ENCODE measurements around the gene HADHB. TPM values are rescaled to one million over a fixed set of nuclear protein-coding genes. Genes with fewer than 3 reads are reported as not detected.
"Not testable (repeated sequence)": the region's sequence is repeated elsewhere in the genome, so short reads cannot be mapped to it uniquely, and the experiment has no call there.

Gene HADHB
- total RNA-seq, 1 experiment from 2014 or later = 120 TPM

- no peak for DNase-seq (ENCODE audit: extremely low read depth, low read depth)
Measured at GRCh38 chr2:26243470-26244308, 1.1 kb upstream of the HADHB start.

DNA sequence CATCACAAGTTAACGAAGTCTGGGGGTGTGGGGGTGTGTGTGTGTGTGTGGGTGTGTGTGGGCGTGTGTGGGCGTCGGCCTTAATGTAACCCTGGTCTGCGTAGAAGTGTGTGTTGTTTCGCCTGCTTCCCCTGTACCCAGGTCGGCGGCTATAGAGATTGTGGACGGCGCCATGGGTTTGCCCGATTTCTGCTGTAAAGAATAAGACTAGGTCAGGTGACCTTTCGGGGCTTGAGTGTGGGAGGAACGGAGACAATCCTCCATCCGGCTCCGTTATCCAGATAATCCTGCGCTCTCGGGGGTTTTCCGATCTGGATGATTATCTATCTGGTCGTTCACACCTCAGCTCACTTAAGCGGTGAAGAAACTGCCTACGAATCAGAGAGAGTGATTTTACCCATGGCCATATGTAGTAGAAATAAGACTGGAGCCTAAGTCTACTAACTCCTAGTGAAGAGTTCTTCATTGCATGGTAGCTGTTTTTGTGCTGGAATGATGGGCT is 543 bp downstream of the HADHB start:
- DNase-seq (ENCODE audit: extremely low read depth, low read depth) = no peak

DNA sequence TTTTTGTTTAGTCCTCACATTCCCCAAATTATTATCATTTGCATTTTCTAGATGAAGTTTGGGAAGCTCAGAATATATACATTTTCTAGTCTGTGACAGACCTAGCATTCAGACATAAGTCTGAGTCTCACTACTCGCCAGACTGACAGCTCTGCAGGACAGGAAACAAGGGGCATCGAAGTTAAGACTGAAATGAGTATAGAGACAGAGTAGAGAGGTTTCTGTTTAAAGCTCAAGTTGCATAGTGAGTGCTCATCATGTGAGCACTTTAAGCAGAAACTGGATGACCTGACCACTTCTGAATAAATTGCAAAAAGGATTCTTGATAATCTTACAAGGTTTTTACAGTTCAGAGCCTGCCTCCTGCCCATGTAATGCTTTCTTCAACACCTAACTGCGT is 1.1 kb downstream of the HADHB start:
- no peak for DNase-seq (ENCODE audit: extremely low read depth, low read depth)

DNA sequence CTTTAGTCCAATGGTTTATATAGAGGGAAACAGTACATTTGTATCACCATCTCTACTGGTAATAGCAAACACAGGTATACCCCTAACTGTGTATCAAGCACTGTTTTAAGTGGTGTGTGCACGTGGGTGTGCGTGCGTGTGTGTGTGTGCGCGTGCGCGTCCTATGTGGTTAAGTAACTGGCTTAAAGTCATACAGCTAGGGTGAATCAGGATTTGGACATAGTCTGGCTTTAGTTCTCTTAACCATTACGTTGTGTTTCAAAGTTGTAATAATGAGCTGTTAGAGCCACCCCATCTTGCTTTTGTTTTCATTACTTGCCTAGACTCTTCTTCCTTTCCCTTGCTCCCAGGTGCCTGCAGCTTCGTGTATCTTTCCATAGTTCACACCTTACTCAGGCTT is 2.1 kb downstream of the HADHB start:
- no peak for DNase-seq (ENCODE audit: extremely low read depth, low read depth)

GRCh38 chr2:26249625-26250024 is 4.9 kb downstream of the HADHB start:
- no peak for DNase-seq (ENCODE audit: extremely low read depth, low read depth)

- DNase-seq (ENCODE audit: extremely low read depth, low read depth) = no peak
Measured at GRCh38 chr2:26251893-26252292, 7.2 kb downstream of the HADHB start.

DNA sequence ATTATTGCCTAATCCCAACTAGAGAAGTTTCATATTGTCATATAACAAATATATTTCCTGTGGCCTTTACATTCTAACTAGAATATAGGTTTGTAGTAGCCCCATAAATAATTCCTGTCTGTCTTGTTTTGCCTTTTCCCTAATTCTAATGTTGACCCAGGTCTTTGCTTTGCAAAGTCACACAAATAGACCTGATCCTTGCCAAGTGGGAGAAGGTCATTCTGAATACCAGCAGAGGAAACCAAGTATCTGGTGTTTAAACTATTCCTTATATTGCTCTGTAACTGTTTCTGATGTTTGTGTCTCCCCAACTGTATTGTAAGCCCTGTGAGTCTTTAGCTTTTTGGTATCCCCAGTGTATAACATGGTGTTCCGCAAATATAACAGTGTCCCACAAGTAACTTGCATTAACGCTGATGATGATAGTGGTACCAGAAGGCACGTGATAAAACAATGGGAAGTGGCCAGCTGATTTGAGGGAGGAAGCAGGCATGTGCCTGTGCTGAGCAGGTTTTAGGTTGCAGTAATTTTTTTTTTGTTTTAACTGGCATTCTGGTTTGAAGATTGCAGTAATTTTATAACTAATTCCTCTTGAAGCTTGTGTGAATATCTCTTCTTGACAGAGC is 11.1 kb downstream of the HADHB start:
- no peak for DNase-seq (ENCODE audit: extremely low read depth, low read depth)

GRCh38 chr2:26258836-26259235 is 14.1 kb downstream of the HADHB start:
- not testable (repeated sequence) for DNase-seq (ENCODE audit: extremely low read depth, low read depth)

DNA sequence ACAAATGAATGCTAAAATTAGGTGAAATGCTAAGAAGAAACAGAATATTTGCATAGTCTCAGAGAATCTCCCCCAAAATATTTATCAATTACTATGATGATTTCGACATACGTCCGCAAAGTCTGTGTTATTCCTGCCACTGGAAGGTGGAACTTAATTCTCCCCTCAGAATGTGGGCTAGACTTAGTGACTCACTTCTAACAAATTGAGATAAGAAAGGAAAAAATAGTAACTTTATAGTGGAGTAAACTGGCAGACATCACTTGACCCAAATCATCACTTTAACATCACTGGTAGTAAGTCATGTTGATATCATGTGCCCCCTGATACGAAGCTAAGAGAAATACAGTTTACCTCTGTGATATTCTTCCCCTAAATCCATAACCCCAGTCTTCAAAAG is 23.5 kb downstream of the HADHB start:
- no peak for DNase-seq (ENCODE audit: extremely low read depth, low read depth)

DNA sequence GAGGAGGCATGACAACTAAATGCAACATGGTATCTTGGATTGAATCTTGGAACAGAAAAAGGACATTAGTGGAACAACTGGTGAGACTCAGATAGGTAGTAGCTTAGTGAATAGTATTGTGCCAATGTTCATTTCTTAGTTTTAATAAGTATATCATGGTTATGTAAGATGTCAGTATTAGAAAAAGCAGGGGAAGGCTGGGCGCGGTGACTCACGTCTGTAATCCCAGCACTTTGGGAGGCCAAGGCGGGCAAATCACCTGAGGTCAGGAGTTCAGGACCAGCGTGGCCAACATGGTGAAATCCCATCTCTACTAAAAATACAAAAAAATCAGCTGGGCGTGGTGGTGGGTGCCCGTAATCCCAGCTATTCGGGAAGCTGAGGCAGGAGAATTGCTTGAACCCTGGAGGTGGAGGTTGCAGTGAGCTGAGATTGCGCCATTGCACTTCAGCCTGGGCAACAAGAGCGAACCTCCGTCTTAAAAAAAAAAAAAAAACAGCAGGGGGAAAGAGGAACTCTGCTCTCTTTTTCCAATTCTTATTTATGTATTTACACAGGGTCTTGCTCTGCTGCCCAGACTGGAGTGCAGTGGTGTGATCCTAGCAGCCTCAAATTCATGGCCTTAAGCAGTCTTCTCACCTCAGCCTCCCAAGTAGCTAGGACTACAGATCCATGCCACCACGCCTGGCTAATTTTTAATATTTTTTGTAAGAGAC is 24.1 kb downstream of the HADHB start:
- DNase-seq (ENCODE audit: extremely low read depth, low read depth) = not testable (repeated sequence)

- DNase-seq (ENCODE audit: extremely low read depth, low read depth) = no peak
Measured at GRCh38 chr2:26269571-26270158, 24.9 kb downstream of the HADHB start.

DNA sequence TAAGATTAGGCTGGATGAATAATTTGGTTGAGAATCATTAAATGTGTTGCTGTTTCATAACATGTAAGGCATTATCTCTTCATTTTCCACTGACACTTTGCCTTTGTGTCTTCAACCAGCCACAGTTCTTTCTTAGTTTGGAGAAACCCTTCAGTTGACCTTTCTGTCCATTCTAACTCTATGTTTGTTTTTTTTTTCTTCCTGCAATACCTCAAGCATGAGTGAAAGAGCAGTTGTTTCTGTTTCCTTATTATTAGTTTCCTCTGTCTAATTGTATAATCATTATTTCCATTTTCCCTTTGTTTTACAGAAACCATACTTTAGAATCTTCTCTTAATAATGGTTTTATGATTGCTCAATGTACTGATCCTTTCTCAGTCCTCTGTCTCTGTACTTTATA is 25.6 kb downstream of the HADHB start:
- DNase-seq (ENCODE audit: extremely low read depth, low read depth) = no peak

- peak; percentile 69 for DNase-seq (ENCODE audit: extremely low read depth, low read depth)
Measured at GRCh38 chr2:26273501-26273900, 28.8 kb downstream of the HADHB start.

GRCh38 chr2:26274058-26274613 is 29.4 kb downstream of the HADHB start:
- peak; percentile 84 for DNase-seq (ENCODE audit: extremely low read depth, low read depth)

- no peak for DNase-seq (ENCODE audit: extremely low read depth, low read depth)
Measured at GRCh38 chr2:26276484-26277227, 31.9 kb downstream of the HADHB start.

DNA sequence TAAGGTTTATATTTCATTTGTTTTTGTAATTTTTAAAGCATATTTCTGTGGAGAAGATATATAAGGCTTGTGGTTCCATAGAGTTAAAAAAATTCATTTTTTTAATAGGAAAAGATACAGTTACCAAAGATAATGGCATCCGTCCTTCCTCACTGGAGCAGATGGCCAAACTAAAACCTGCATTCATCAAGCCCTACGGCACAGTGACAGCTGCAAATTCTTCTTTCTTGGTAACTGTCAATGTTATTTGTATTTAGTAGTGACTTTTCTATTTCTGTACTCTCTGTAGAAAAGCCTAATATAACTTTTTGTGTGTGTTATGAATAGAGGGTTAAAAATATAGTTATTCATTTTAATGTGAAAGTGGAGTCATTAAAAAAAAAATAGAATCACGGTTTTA is 35.1 kb downstream of the HADHB start:
- no peak for DNase-seq (ENCODE audit: extremely low read depth, low read depth)

GRCh38 chr2:26281226-26281625 is 36.5 kb downstream of the HADHB start:
- DNase-seq (ENCODE audit: extremely low read depth, low read depth) = no peak

- no peak for DNase-seq (ENCODE audit: extremely low read depth, low read depth)
Measured at GRCh38 chr2:26283606-26284005, 38.9 kb downstream of the HADHB start.

GRCh38 chr2:26284132-26284531 is 39.4 kb downstream of the HADHB start:
- DNase-seq (ENCODE audit: extremely low read depth, low read depth) = no peak

DNA sequence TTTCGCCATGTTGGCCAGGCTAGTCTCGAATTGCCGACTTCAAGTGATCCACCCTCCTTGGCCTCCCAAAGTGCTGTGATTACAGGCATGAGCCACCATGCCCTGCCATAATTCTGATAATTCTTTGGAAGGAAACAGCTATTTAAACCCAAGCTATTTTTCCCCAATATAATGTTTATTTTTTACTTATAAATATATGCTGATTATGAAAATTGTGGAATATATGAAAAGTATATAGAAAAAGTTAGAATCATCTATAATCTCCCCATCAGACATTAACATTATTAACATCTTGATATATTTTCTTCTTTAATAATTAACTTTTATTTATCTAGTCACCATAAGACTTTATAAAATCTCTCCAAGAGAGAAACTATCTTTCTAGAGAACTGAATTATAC is 41.2 kb downstream of the HADHB start:
- DNase-seq (ENCODE audit: extremely low read depth, low read depth) = no peak

Data from NCI-H460 (cell line).